Measurements from ENCODE around the gene TSPAN14.

DNA sequence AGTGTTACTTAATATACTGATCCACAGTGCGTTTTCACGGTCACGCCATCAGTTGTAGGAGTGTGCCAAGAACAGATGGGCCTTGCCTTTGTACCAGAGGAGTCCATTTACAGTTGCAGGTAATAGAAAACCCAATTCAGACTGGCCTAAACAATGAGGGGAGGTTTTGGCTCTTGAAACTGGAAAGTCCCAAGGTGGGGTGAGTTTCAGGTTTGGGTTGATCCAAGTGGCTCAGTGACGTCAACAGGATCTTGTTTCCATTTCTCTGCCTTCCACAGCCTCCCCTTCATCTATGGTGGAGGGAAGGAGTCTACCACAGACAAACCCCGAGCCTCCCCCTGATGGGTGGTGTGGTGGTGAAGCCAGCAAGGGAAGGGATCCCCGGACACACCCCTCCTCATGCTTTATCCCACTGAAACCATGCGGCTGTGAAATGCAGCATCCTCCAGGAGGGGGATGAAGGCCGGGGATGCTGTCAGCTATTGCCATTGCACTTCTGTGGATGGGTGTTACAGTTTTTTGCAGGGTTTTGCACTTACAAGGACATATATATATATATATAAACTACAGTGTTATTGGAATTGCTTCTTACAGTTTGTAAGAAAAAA, 68.8 kb downstream of the TSPAN14 start:
- TF ChIP-seq, protein P1, sequence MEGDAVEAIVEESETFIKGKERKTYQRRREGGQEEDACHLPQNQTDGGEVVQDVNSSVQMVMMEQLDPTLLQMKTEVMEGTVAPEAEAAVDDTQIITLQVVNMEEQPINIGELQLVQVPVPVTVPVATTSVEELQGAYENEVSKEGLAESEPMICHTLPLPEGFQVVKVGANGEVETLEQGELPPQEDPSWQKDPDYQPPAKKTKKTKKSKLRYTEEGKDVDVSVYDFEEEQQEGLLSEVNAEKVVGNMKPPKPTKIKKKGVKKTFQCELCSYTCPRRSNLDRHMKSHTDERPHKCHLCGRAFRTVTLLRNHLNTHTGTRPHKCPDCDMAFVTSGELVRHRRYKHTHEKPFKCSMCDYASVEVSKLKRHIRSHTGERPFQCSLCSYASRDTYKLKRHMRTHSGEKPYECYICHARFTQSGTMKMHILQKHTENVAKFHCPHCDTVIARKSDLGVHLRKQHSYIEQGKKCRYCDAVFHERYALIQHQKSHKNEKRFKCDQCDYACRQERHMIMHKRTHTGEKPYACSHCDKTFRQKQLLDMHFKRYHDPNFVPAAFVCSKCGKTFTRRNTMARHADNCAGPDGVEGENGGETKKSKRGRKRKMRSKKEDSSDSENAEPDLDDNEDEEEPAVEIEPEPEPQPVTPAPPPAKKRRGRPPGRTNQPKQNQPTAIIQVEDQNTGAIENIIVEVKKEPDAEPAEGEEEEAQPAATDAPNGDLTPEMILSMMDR (IDR thresholded peaks at IDR 0.05): no peak
- no peak for TF ChIP-seq POLR2A (IDR thresholded peaks at IDR 0.05)
